Measurements from ENCODE around the gene KHNYN. TPM values are rescaled to one million over a fixed set of nuclear protein-coding genes. Genes with fewer than 3 reads are reported as not detected.
"Not testable (repeated sequence)": the region's sequence is repeated elsewhere in the genome, so short reads cannot be mapped to it uniquely, and the experiment has no call there.

KHNYN gene
- total RNA-seq, 1 experiment from 2014 or later, result 72.2 TPM

GRCh38 chr14:24465805-24466204 is 36.1 kb downstream of the KHNYN start:
- no peak for DNase-seq (ENCODE audit: low spot score)

- not testable (repeated sequence) for DNase-seq (ENCODE audit: low spot score)
These were observed 40.7 kb downstream of the KHNYN start for GRCh38 chr14:24470450-24470849.

DNA sequence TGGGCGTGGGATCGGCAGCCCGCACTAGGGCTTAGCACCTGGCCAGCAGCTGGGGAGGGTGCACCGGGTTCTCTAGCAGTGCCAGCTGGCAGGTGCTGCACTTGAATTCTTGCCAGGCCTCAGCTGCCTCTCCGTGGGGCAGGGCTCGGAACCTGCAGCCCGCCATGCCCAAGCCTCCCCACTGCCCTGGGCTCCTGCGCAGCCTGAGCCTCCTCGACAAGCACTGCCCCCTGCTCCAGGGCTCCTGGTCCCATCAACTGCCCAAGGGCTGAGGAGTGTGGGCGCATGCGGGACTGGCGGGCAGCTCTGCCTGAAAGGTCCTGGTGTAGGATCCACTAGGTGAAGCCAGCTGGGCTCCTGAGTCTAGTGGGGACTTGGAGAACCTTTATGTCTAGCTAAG is 43.5 kb downstream of the KHNYN start:
- no peak for DNase-seq (ENCODE audit: low spot score)

GRCh38 chr14:24475261-24475660 is 45.5 kb downstream of the KHNYN start:
- no peak for DNase-seq (ENCODE audit: low spot score)

- DNase-seq (ENCODE audit: low spot score), result not testable (repeated sequence)
These were observed 50.2 kb downstream of the KHNYN start for GRCh38 chr14:24479999-24480398.

- DNase-seq (ENCODE audit: low spot score), result peak; percentile 70
These were observed 52.0 kb downstream of the KHNYN start for GRCh38 chr14:24481622-24482324.

GRCh38 chr14:24482699-24483303 is 53.0 kb downstream of the KHNYN start:
- not testable (repeated sequence) for DNase-seq (ENCODE audit: low spot score)

DNA sequence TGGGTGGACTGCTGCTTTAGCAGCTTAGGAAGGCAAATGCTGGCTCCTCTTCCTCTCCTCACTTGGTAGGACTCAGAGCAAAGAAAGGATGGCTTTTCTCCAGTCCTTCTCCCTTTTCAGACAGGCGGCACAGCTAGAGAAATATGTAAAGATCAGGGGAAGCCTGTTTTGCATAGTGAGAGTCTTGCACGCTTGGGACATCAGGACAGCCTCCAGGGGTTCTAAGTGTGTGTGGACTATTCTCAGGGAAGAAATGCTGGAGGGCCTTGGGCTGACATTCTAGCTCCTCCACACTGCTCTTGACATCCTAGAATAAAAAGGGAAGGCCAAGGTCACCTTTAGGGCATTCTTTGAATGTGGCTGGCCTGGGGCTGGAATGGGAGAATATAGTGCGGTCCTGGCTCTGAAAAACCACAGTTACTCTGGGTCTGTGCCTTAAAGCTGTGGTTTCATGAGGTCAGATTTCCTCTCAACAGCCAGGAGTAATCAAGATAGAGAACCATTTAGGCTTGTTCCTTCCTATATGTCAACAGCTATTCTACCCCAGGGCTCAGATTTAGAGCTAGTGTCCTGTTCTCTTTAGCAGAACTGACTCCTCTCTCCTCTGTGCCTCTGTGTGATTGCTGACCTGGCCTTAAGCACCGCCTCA is 54.0 kb downstream of the KHNYN start:
- no peak for DNase-seq (ENCODE audit: low spot score)

Other genes starting within 250 kb of the KHNYN start
- gene IPO4, start 241.1 kb upstream of the KHNYN start, total RNA-seq (2014; rRNA removed; shearing (Covaris generic)), result 110 and 182 TPM in 2 replicates
- gene TM9SF1, start 234.5 kb upstream of the KHNYN start, total RNA-seq (2014; rRNA removed; shearing (Covaris generic)), result 41.4 and 44.4 TPM in 2 replicates
- not detected in 2 replicates for gene TSSK4, start 224.3 kb upstream of the KHNYN start, total RNA-seq (2014; rRNA removed; shearing (Covaris generic))
- 18.8 and 26.4 TPM in 2 replicates for gene CHMP4A, start 216.5 kb upstream of the KHNYN start, total RNA-seq (2014; rRNA removed; shearing (Covaris generic))
- gene MDP1, start 213.9 kb upstream of the KHNYN start, total RNA-seq (2014; rRNA removed; shearing (Covaris generic)), result 9.8 and 16.3 TPM in 2 replicates
- gene NEDD8, start 197.6 kb upstream of the KHNYN start, total RNA-seq (2014; rRNA removed; shearing (Covaris generic)), result 104 and 143 TPM in 2 replicates
- 37.3 and 40.6 TPM in 2 replicates for gene GMPR2, start 197.0 kb upstream of the KHNYN start, total RNA-seq (2014; rRNA removed; shearing (Covaris generic))
- gene TINF2, start 187.3 kb upstream of the KHNYN start, total RNA-seq (2014; rRNA removed; shearing (Covaris generic)), result 29.1 and 35.9 TPM in 2 replicates
- gene TGM1, start 166.8 kb upstream of the KHNYN start, total RNA-seq (2014; rRNA removed; shearing (Covaris generic)), result 2.2 and 2.8 TPM in 2 replicates
- 32.1 and 34.4 TPM in 2 replicates for gene RABGGTA, start 158.4 kb upstream of the KHNYN start, total RNA-seq (2014; rRNA removed; shearing (Covaris generic))
- 19.7 and 20.1 TPM in 2 replicates for gene DHRS1, start 130.2 kb upstream of the KHNYN start, total RNA-seq (2014; rRNA removed; shearing (Covaris generic))
- 26.8 and 27.7 TPM in 2 replicates for gene NOP9, start 130.1 kb upstream of the KHNYN start, total RNA-seq (2014; rRNA removed; shearing (Covaris generic))
- 0.31 and 2.3 TPM in 2 replicates for gene CIDEB, start 122.0 kb upstream of the KHNYN start, total RNA-seq (2014; rRNA removed; shearing (Covaris generic))
- 13.3 and 16.5 TPM in 2 replicates for gene LTB4R2, start 119.8 kb upstream of the KHNYN start, total RNA-seq (2014; rRNA removed; shearing (Covaris generic))
- gene LTB4R, start 118.5 kb upstream of the KHNYN start, total RNA-seq (2014; rRNA removed; shearing (Covaris generic)), result 9.8 and 10.6 TPM in 2 replicates
- 1.6 and 2.9 TPM in 2 replicates for gene ADCY4, start 94.9 kb upstream of the KHNYN start, total RNA-seq (2014; rRNA removed; shearing (Covaris generic))
- 20.7 and 24.9 TPM in 2 replicates for gene RIPK3, start 90.0 kb upstream of the KHNYN start, total RNA-seq (2014; rRNA removed; shearing (Covaris generic))
- 2.9 and 4.3 TPM in 2 replicates for gene NFATC4, start 61.8 kb upstream of the KHNYN start, total RNA-seq (2014; rRNA removed; shearing (Covaris generic))
- gene NYNRIN, start 31.0 kb upstream of the KHNYN start, total RNA-seq (2014; rRNA removed; shearing (Covaris generic)), result 21.3 and 25.1 TPM in 2 replicates
- 0.70 and 2.5 TPM in 2 replicates for gene CBLN3, start 286 bp upstream of the KHNYN start, total RNA-seq (2014; rRNA removed; shearing (Covaris generic))
- gene SDR39U1, start 12.8 kb downstream of the KHNYN start, total RNA-seq (2014; rRNA removed; shearing (Covaris generic)), result 25.5 and 32.6 TPM in 2 replicates
- not detected in 2 replicates for gene CMA1, start 78.3 kb downstream of the KHNYN start, total RNA-seq (2014; rRNA removed; shearing (Covaris generic))
- gene CTSG, start 146.3 kb downstream of the KHNYN start, total RNA-seq (2014; rRNA removed; shearing (Covaris generic)), result not detected in 2 replicates
- not detected in 2 replicates for gene GZMH, start 179.7 kb downstream of the KHNYN start, total RNA-seq (2014; rRNA removed; shearing (Covaris generic))
- gene GZMB, start 204.2 kb downstream of the KHNYN start, total RNA-seq (2014; rRNA removed; shearing (Covaris generic)), result not detected in 2 replicates